GM23338 (cell line): ENCODE data around the gene TAF4. TPM values are rescaled to one million over a fixed set of nuclear protein-coding genes. Genes with fewer than 3 reads are reported as not detected.

Experiments
- ATAC-seq: fragments of 200-7000 bp; cut with Tn5 transposase; 3 replicates; pipeline ENCODE4 v1.9.1; 2020
- DNase-seq: peaks from one replicate; pipeline ENCODE4 v3.0.0-alpha.2; 2015; ENCODE audit warnings: low spot score
- H2AFZ ChIP-seq: fragments of 200-600 bp; sonication (generic); 2 replicates; pipeline ENCODE4 v1.8.0; 2016; ENCODE audit warnings: antibody characterized with exemption, mild to moderate bottlenecking, moderate library complexity
- H3F3A ChIP-seq: fragments of 200-600 bp; sonication (generic); replicated peaks from 2 replicates; pipeline ENCODE4 v1.8.0; 2017; ENCODE audit warnings: antibody characterized with exemption, mixed run types, low read depth
- H3K27ac ChIP-seq: fragments of 200-600 bp; sonication (generic); 2 replicates; pipeline ENCODE4 v1.6.1; 2016; ENCODE audit warnings: low read depth
- H3K27me3 ChIP-seq: fragments of 200-600 bp; sonication (generic); 2 replicates; pipeline ENCODE4 v1.8.0; 2016; ENCODE audit warnings: mild to moderate bottlenecking, mixed run types, moderate library complexity; ENCODE audit not compliant: insufficient read depth
- H3K36me3 ChIP-seq: fragments of 200-600 bp; sonication (generic); 2 replicates; pipeline ENCODE4 v1.8.0; 2016; ENCODE audit warnings: mild to moderate bottlenecking; ENCODE audit not compliant: insufficient read depth
- H3K4me1 ChIP-seq: fragments of 200-600 bp; sonication (generic); 2 replicates; pipeline ENCODE4 v1.8.0; 2016; ENCODE audit warnings: mild to moderate bottlenecking, moderate library complexity; ENCODE audit not compliant: insufficient read depth
- H3K4me2 ChIP-seq: fragments of 200-600 bp; sonication (generic); 2 replicates; pipeline ENCODE4 v1.7.1; 2017; ENCODE audit warnings: mixed run types
- H3K4me3 ChIP-seq: fragments of 200-600 bp; sonication (generic); 2 replicates; pipeline ENCODE4 v1.6.1; 2016; ENCODE audit warnings: mixed run types
- H3K79me2 ChIP-seq: fragments of 200-600 bp; sonication (generic); replicated peaks from 2 replicates; pipeline ENCODE4 v1.8.0; 2017; ENCODE audit warnings: mild to moderate bottlenecking; ENCODE audit not compliant: insufficient read depth
- H3K9me2 ChIP-seq: fragments of 200-600 bp; sonication (generic); 2 replicates; pipeline ENCODE4 v1.8.0; 2017; ENCODE audit not compliant: insufficient read depth
- H4K20me1 ChIP-seq: fragments of 200-600 bp; sonication (generic); replicated peaks from 2 replicates; pipeline ENCODE4 v1.8.0; 2017; ENCODE audit warnings: mild to moderate bottlenecking; ENCODE audit not compliant: insufficient read depth
- H3K27ac Mint-ChIP-seq: 2 replicates; pipeline ENCODE4 v1.8.0; 2020; ENCODE audit warnings: inconsistent platforms, mild to moderate bottlenecking, moderate library complexity, mixed read lengths
- H3K27me3 Mint-ChIP-seq: 3 replicates; pipeline ENCODE4 v1.8.0; 2022; ENCODE audit warnings: low read depth, mild to moderate bottlenecking, moderate library complexity, mixed read lengths, inconsistent platforms; ENCODE audit not compliant: insufficient read depth, poor library complexity
- H3K36me3 Mint-ChIP-seq: 3 replicates; pipeline ENCODE4 v1.8.0; 2021; ENCODE audit warnings: low read depth, mild to moderate bottlenecking, inconsistent platforms, moderate library complexity, mixed read lengths
- H3K4me1 Mint-ChIP-seq: 3 replicates; pipeline ENCODE4 v1.8.0; 2020; ENCODE audit warnings: mild to moderate bottlenecking, inconsistent platforms, mixed read lengths
- H3K4me3 Mint-ChIP-seq: 3 replicates; pipeline ENCODE4 v1.8.0; 2021; ENCODE audit warnings: moderate library complexity, mild to moderate bottlenecking, inconsistent platforms, mixed read lengths
- H3K9me3 Mint-ChIP-seq: 3 replicates; pipeline ENCODE4 v1.8.0; 2020; ENCODE audit warnings: moderate library complexity, mild to moderate bottlenecking, inconsistent platforms, mixed read lengths
- CREB1 ChIP-seq: fragments of 250-450 bp; sonication (Bioruptor Pico); IDR thresholded peaks from 2 replicates; pipeline ENCODE4 v1.5.0; 2020; ENCODE audit warnings: low read depth, mild to moderate bottlenecking, moderate library complexity
- EZH2 ChIP-seq: fragments of 200-600 bp; sonication (generic); IDR thresholded peaks from one replicate; pipeline ENCODE4 v1.8.0; 2017; ENCODE audit warnings: antibody characterized with exemption, mild to moderate bottlenecking, low read depth; ENCODE audit not compliant: unreplicated experiment
- EZH2phosphoT487 ChIP-seq: fragments of 200-600 bp; sonication (generic); IDR thresholded peaks from one replicate; pipeline ENCODE4 v1.8.1; 2018; ENCODE audit warnings: antibody characterized with exemption; ENCODE audit not compliant: unreplicated experiment
- JUNB ChIP-seq: IDR thresholded peaks from one replicate; pipeline ENCODE4 v1.6.1; 2016; ENCODE audit warnings: antibody characterized with exemption; ENCODE audit not compliant: unreplicated experiment
- NANOG ChIP-seq: IDR thresholded peaks from 2 replicates; pipeline ENCODE4 v1.6.1; 2016; ENCODE audit warnings: antibody characterized with exemption, borderline replicate concordance
- POLR2AphosphoS5 ChIP-seq: IDR thresholded peaks from 2 replicates; pipeline ENCODE4 v1.6.1; 2016; ENCODE audit warnings: antibody characterized with exemption, low read depth
- STAT1 ChIP-seq: IDR thresholded peaks from one replicate; pipeline ENCODE4 v1.6.1; 2016; ENCODE audit warnings: antibody characterized with exemption; ENCODE audit not compliant: unreplicated experiment
- polyA plus RNA-seq: library from polyadenylated mRNA; unstranded; fragments of >200 nt; fragmentation: Nextera tagmentation; extraction: Ambion mirVana; gene quantifications from 2 replicates; pipeline ENCODE4 v1.2.1, GENCODE V29; 2016
- total RNA-seq: library from RNA; depleted of rRNA; stranded (reverse); fragments of >200 nt; shearing (Covaris generic); gene quantifications from 2 replicates; pipeline ENCODE4 v1.2.3, GENCODE V29; 2014
- TF ChIP-seq, protein P1 (sequence below), 2 experiments: fragments of 200-600 bp in 1 of 2; sonication (generic) in 1 of 2; conservative IDR thresholded peaks; 2 replicates each; pipeline versions ENCODE4 v1.5.1 to v1.6.1; 2016 to 2017; ENCODE audit warnings: antibody characterized with exemption in 2 of 2, low read depth in 2 of 2, mild to moderate bottlenecking in 2 of 2, moderate library complexity in 1 of 2
- TF ChIP-seq, protein P2 (sequence below): IDR thresholded peaks from one replicate; pipeline ENCODE4 v1.6.1; 2018; ENCODE audit warnings: antibody characterized with exemption; ENCODE audit not compliant: unreplicated experiment
- TF ChIP-seq, protein P3 (sequence below): fragments of 250-450 bp; sonication (Bioruptor Pico); IDR thresholded peaks from 2 replicates; pipeline ENCODE4 v1.5.0; 2020; ENCODE audit warnings: mild to moderate bottlenecking, moderate library complexity

The TAF4 gene
- total and polyA plus RNA-seq, 2 experiments from 2014 or later = 7.2 to 60.0 TPM

DNA sequence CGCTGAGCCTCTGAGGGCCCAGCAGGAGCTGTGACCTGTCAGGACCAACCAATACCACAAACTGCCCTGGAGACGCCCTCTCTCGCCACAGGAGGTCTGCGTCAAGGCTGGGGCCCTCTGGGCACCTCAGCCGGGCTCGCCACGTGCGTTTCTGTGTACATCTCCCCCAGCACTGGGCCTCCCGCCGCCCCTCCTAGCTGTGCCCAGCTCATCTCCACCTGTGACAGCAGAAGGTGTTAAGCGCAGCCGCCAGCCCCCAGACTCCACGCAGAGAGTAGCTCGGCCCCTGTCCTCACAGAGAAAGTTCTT, 91.4 kb downstream of the TAF4 start:
- Mint-ChIP-seq H3K4me3 (no peak overlapping the region), H3K27me3 (peaks cover 5% of the 10 kb centered on the region)
- TF ChIP-seq NANOG (no peak), POLR2AphosphoS5 (no peak), EZH2phosphoT487 (no peak), EZH2 (no peak), STAT1 (no peak), JUNB (no peak), CREB1 (CRISPR knock-in tag) (no peak)
- TF ChIP-seq, protein P1, sequence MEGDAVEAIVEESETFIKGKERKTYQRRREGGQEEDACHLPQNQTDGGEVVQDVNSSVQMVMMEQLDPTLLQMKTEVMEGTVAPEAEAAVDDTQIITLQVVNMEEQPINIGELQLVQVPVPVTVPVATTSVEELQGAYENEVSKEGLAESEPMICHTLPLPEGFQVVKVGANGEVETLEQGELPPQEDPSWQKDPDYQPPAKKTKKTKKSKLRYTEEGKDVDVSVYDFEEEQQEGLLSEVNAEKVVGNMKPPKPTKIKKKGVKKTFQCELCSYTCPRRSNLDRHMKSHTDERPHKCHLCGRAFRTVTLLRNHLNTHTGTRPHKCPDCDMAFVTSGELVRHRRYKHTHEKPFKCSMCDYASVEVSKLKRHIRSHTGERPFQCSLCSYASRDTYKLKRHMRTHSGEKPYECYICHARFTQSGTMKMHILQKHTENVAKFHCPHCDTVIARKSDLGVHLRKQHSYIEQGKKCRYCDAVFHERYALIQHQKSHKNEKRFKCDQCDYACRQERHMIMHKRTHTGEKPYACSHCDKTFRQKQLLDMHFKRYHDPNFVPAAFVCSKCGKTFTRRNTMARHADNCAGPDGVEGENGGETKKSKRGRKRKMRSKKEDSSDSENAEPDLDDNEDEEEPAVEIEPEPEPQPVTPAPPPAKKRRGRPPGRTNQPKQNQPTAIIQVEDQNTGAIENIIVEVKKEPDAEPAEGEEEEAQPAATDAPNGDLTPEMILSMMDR (conservative IDR thresholded peaks at IDR 0.05; ENCODE audit: low read depth in 2 of 2) = no peak
- TF ChIP-seq, protein P2, sequence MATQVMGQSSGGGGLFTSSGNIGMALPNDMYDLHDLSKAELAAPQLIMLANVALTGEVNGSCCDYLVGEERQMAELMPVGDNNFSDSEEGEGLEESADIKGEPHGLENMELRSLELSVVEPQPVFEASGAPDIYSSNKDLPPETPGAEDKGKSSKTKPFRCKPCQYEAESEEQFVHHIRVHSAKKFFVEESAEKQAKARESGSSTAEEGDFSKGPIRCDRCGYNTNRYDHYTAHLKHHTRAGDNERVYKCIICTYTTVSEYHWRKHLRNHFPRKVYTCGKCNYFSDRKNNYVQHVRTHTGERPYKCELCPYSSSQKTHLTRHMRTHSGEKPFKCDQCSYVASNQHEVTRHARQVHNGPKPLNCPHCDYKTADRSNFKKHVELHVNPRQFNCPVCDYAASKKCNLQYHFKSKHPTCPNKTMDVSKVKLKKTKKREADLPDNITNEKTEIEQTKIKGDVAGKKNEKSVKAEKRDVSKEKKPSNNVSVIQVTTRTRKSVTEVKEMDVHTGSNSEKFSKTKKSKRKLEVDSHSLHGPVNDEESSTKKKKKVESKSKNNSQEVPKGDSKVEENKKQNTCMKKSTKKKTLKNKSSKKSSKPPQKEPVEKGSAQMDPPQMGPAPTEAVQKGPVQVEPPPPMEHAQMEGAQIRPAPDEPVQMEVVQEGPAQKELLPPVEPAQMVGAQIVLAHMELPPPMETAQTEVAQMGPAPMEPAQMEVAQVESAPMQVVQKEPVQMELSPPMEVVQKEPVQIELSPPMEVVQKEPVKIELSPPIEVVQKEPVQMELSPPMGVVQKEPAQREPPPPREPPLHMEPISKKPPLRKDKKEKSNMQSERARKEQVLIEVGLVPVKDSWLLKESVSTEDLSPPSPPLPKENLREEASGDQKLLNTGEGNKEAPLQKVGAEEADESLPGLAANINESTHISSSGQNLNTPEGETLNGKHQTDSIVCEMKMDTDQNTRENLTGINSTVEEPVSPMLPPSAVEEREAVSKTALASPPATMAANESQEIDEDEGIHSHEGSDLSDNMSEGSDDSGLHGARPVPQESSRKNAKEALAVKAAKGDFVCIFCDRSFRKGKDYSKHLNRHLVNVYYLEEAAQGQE = no peak
- TF ChIP-seq, protein P3, sequence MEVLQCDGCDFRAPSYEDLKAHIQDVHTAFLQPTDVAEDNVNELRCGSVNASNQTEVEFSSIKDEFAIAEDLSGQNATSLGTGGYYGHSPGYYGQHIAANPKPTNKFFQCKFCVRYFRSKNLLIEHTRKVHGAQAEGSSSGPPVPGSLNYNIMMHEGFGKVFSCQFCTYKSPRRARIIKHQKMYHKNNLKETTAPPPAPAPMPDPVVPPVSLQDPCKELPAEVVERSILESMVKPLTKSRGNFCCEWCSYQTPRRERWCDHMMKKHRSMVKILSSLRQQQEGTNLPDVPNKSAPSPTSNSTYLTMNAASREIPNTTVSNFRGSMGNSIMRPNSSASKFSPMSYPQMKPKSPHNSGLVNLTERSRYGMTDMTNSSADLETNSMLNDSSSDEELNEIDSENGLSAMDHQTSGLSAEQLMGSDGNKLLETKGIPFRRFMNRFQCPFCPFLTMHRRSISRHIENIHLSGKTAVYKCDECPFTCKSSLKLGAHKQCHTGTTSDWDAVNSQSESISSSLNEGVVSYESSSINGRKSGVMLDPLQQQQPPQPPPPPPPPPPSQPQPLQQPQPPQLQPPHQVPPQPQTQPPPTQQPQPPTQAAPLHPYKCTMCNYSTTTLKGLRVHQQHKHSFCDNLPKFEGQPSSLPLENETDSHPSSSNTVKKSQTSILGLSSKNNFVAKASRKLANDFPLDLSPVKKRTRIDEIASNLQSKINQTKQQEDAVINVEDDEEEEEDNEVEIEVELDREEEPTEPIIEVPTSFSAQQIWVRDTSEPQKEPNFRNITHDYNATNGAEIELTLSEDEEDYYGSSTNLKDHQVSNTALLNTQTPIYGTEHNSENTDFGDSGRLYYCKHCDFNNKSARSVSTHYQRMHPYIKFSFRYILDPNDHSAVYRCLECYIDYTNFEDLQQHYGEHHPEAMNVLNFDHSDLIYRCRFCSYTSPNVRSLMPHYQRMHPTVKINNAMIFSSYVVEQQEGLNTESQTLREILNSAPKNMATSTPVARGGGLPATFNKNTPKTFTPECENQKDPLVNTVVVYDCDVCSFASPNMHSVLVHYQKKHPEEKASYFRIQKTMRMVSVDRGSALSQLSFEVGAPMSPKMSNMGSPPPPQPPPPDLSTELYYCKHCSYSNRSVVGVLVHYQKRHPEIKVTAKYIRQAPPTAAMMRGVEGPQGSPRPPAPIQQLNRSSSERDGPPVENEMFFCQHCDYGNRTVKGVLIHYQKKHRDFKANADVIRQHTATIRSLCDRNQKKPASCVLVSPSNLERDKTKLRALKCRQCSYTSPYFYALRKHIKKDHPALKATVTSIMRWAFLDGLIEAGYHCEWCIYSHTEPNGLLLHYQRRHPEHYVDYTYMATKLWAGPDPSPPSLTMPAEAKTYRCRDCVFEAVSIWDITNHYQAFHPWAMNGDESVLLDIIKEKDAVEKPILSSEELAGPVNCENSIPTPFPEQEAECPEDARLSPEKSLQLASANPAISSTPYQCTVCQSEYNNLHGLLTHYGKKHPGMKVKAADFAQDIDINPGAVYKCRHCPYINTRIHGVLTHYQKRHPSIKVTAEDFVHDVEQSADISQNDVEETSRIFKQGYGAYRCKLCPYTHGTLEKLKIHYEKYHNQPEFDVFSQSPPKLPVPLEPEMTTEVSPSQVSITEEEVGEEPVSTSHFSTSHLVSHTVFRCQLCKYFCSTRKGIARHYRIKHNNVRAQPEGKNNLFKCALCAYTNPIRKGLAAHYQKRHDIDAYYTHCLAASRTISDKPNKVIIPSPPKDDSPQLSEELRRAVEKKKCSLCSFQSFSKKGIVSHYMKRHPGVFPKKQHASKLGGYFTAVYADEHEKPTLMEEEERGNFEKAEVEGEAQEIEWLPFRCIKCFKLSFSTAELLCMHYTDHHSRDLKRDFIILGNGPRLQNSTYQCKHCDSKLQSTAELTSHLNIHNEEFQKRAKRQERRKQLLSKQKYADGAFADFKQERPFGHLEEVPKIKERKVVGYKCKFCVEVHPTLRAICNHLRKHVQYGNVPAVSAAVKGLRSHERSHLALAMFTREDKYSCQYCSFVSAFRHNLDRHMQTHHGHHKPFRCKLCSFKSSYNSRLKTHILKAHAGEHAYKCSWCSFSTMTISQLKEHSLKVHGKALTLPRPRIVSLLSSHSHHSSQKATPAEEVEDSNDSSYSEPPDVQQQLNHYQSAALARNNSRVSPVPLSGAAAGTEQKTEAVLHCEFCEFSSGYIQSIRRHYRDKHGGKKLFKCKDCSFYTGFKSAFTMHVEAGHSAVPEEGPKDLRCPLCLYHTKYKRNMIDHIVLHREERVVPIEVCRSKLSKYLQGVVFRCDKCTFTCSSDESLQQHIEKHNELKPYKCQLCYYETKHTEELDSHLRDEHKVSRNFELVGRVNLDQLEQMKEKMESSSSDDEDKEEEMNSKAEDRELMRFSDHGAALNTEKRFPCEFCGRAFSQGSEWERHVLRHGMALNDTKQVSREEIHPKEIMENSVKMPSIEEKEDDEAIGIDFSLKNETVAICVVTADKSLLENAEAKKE (CRISPR knock-in tag) = no peak

More for the DNA sequence above, 91.4 kb downstream of the TAF4 start:
- Histone ChIP-seq H3K36me3 (no peaks in the 10 kb centered on the region), H3K27ac (no peak overlapping the region), H3K27me3 (no peaks in the 10 kb centered on the region), H3K4me2 (no peak overlapping the region), H2AFZ (no peak overlapping the region), H4K20me1 (peaks cover 4% of the 10 kb centered on the region; the same call in 1 of the 2 replicates), H3K79me2 (no peaks in the 10 kb centered on the region; the same call in 1 of the 2 replicates), H3K4me1 (no peaks in the 10 kb centered on the region; the same call in 1 of the 2 replicates), H3K9me2 (no peaks in the 10 kb centered on the region), H3K4me3 (no peak overlapping the region), H3F3A (no peaks in the 10 kb centered on the region)
- peaks cover 27% of the 10 kb centered on the region for H3K36me3 Mint-ChIP-seq
- peak overlapping the region; percentile 75; the same call in 1 of the 2 replicates for H3K27ac Mint-ChIP-seq
- DNase-seq (no peak), ATAC-seq (no peak)
- peaks cover 11% of the 10 kb centered on the region for H3K4me1 Mint-ChIP-seq
- H3K9me3 Mint-ChIP-seq = no peaks in the 10 kb centered on the region
